Activated CD8-positive, alpha-beta memory T cell treated with anti-CD3 and anti-CD28 coated beads, Interleukin-2, amount 50 U/mL, for 48 hours (primary cell): Measurements from ENCODE around the gene ZNF416.

Source experiments
- DNase-seq: peaks from one replicate; pipeline ENCODE4 v3.0.0-alpha.2; 2020

The ZNF416 gene

DNA sequence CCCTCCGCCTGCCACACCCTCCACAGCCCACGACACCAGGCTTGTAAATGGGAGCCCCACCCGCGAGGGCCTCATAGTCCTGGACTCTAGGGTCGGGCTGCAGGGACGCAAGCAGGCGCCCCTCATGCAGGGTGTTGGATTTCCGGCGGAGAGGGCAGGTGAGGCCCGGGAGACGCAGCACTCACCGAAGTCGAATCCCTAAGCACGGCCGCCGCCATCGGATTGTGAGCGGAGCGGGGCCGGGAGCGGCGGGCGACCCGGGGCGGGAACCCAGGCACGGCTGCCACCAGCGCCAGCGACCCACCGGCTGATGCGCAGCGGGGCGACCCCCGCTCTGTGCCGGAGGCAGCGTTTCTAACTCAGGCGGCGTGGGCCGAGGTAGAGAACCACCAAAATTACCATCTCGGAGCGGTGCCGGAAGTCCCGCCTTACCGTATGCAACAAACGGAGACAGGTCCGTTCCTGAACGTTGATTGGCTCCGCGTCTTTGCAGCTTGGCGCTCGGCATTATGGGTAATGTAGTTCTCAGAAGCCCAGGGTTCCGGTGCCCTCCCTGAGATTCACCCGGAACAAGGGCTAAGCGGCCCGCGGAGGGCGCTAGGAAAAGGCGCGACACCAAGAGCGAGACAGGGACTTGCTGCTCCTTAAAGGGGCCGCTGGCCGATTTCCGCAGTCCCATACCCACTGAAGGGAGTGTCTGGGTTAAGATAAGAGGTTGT lies at the start of gene ZNF416:
ZNF416 (minus strand) TSS at position 425 of the 719 bp plus-strand sequence; CDS start at position 218, 207 bp downstream.
- DNase-seq = peak; percentile 91

GRCh38 chr19:57623091-57623490 lies 44.4 kb upstream of the ZNF416 start:
- DNase-seq = no peak

GRCh38 chr19:57620673-57621348 lies 42.1 kb upstream of the ZNF416 start:
- DNase-seq = no peak

GRCh38 chr19:57615346-57615745 lies 36.6 kb upstream of the ZNF416 start:
- no peak for DNase-seq

DNA sequence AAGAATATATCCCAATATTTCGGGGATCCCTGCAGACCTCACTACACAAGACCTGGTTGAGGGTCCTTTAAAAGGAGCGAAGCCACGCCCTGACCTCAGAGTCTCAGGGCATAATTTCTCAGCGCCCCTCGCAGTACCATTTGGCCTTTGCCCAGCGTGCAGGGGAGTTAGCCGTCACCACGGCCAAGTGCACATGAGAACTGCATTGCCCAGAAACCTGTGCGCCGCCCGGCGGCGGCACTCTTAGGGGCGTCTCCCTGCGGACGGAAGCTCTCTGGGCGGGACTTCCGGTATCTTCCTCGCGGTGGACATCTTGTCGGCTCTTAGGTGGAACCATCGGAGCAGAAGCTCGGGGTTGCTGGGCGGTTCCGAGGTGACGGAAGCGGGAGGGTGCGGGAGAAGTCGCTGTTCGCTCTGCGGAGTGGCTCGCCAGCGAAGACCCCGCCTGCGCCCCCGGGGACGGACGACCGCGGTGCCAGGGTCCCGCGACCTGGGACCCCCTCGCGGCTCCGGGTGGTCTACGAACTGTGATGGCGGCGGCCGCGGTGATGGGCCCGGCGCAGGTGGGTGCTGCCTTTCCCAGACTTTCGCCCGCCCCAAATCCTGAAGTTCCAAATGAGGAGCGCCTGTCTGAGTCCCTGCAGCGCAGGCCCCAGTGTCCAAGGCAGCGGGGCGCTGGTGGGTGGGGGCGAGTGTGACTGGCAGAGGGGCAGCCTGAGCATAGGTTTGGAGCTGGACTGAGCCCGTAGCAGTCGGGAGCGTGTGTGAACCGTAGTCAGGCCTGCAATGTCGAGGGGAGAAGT lies 35.4 kb upstream of the ZNF416 start, which contains the start of gene ZNF134:
ZNF134 (plus strand) TSS at position 302 of the 803 bp plus-strand sequence. CDS start 5,227 bp downstream, outside the sequence.
- peak; percentile 90 for DNase-seq

GRCh38 chr19:57611113-57611512 lies 32.4 kb upstream of the ZNF416 start:
- no peak for DNase-seq

- no peak for DNase-seq
Measured at GRCh38 chr19:57606931-57607330, 28.2 kb upstream of the ZNF416 start.

DNA sequence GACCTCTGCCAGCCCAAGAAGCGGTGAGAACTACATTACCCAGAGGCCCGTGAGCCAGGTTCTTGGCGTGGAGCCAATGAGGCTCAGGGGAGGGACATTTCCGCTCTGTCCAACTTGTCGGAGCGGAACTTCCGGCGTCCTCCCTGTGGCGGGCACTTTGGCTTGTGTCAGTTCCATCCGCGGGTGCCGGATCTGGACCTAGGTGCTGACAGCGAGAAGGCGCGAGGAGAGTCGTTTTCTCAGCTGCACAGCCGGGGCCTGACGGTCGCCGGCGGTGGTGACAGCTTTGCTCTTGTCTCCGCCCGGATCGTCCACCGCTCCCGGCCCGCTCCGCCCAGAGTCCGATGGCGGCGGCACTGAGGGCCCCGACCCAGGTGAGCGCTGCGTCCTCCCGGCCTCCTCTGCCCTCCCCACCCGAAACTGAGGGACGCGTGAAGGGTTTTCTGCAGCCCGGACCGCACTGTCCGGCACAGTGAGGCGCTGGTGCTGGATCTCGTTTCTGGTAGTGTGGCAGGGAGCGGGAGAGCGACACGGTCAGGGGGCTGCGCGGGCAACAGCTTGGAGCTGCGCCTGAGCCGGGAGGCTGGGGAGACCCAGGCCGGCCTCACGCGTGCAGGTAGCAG lies 21.2 kb upstream of the ZNF416 start, which contains the start of gene ZNF530:
ZNF530 (plus strand) TSS at position 125 of the 623 bp plus-strand sequence. CDS start 4,461 bp downstream, outside the sequence.
- DNase-seq = peak; percentile 94

DNA sequence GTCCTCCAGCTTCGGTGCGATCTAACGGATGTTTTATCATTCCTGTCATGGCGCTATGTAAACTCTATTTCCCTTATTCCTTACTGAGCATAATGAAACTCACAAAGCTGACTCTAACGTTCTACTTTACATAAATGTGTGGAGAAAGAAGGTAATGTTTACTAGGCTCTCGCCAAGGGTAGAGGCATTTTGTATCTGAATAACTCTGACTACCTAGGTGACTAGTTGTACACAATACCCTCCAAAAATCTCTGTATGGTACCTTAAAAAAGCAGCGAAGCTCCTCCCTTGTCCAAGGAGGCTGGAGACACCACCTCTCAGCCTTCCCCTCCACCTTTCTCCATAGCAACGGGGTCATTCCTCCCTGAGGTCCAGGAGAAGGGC lies 20.7 kb upstream of the ZNF416 start:
- no peak for DNase-seq

GRCh38 chr19:57587529-57587928 lies 8.8 kb upstream of the ZNF416 start:
- no peak for DNase-seq

GRCh38 chr19:57583521-57584416 lies 5.1 kb upstream of the ZNF416 start, which contains the start of gene ZIK1:
ZIK1 (plus strand) TSS chr19:57584145; CDS start chr19:57584357, 212 bp downstream.
- DNase-seq = peak; percentile 85

DNA sequence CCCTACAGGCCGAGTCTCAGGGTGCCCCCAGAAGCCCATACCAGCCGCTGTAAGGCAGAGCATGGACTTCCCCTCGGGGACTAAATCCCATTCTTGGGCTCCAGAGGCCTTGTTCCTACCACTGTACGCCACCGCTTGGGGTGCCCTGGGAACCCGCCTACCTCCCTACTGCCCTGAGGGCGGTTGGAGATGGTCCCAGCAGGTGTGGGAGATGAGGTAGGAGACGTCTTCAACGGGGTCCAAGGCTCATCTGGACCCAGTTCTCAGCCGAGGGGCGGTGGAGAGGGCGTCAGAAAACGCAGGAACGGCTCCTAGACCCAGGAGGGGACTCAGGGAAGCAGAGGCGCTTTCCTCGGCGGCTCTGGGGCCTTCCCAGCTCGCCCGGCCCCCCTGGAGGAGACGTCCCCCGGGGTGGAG lies 4.4 kb upstream of the ZNF416 start:
- DNase-seq = no peak

DNA sequence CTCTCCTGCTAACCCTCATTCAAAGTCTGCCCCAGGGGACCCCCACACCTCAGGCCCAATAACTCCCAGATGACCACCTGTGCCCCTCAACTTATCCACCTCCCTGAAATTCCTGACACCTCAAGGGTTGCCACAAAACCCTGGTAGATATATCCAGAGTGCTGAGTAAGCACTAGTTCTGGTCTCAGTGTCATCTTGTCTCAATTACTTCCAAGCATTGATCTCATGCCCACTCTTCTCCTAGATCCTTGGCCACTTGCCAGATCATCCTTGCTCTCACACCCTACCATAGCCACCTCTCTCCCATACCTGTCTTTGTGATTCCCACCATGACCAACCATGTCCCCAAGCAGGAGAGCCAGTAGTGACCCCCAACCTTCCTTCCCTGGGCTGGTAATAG lies 2.0 kb downstream of the ZNF416 start:
- no peak for DNase-seq

- no peak for DNase-seq
Measured at GRCh38 chr19:57572415-57572947, 6.2 kb downstream of the ZNF416 start.

GRCh38 chr19:57570707-57571106 lies 8.0 kb downstream of the ZNF416 start:
- DNase-seq = no peak

DNA sequence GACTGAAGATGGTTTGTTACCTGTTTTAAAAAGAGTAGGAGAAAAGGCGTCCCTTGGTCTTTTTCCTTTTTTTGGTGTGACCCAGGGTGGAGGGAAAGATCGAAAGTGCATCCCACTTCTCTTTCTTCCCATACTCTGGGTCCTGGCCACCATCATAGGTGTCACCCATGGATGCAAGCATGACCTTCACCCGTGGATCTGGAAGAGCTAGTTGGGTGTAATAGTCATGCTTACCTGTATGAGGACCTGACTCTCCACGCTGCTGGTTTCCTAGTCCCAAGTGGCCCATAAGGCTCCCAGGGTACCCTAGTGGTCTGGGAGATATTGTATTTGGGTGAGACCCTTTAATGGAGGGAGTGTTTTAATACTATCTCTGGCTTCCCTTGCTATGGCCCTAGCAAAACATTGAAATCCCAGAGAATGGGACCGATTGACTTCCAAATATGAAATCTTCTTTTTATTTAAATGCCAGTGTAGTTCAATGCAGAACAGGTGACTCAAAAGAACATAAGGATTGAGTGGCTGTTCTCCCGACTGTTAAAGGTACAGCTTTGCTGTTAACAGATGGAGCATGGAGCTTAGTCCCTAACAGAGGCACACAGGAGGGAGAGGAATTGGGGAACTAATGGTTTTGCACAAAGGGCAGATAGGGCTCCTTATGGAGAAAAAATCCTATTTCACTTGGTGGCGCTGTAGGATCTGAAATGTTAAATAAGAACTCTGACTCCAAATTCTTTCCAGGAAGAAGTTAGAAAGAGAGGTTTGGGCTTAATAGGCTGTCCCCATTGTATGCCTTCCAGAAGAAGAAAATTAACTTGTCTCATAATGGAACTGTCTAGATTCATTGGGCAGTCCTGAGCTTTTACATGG lies 12.1 kb downstream of the ZNF416 start:
- DNase-seq = peak; percentile 26

DNA sequence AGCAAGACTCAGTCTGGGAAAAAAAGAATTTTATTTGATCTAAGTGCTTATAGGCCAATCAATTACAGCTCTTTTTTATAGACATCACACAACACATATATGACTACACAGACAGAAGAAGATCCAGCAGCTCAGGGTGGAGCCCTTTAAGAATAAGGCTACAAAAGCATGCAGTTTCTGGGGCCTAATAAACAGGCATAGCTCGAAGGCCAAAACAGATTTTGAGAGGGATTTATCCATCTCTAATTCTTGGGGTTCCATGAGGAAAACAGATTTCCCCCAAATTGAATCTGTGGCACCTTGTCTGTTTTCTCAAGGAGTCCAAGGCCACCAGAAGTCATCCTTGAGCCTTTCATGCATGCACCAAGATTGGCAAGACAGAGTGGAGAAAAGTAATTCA lies 15.2 kb downstream of the ZNF416 start:
- no peak for DNase-seq

GRCh38 chr19:57560049-57560491 lies 18.6 kb downstream of the ZNF416 start:
- DNase-seq = peak; percentile 54

- DNase-seq = peak; percentile 91
Measured at GRCh38 chr19:57559404-57560025, 19.2 kb downstream of the ZNF416 start, which contains the start of gene ZNF550. ZNF550 (minus strand) TSS chr19:57559863; CDS start chr19:57559682, 181 bp downstream.

DNA sequence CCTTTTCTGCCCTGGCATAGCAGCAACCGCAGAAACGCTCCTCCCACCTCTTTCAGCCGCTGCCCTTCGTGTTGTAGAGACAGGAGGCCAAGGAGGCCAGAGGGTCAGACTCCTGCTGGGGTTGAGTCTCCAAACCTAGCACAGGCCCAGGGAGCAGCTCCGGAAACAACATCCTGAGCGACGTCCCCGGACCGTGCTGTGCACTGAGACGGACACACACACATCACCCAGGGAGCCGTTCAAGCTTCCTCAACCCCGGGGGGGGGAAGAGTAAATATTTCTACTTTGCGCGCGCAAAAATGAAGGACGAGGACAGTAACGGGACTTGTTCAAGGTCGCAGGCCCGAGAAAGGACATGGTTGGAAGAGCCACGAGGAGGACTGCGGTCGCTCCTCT lies 19.7 kb downstream of the ZNF416 start:
- DNase-seq = no peak
